IMR-90 (cell line): ENCODE data around the gene CIITA. TPM values are rescaled to one million over a fixed set of nuclear protein-coding genes. Genes with fewer than 3 reads are reported as not detected.

ENCODE experiments used
- CTCF ChIP-seq: conservative IDR thresholded peaks from 2 replicates; pipeline ENCODE4 v1.5.1; 2012; ENCODE audit warnings: mild to moderate bottlenecking, low read depth, low read length, improper control_type of control experiment
- polyA plus RNA-seq, 3 experiments: library from polyadenylated mRNA; depleted of rRNA; stranded (reverse); fragments of >200 nt; gene quantifications; 2 replicates each; pipeline ENCODE4 v1.2.3, GENCODE V29; 2012; ENCODE audit warnings: low replicate concordance in 1 of 3
- total RNA-seq: library from RNA; depleted of rRNA; stranded (reverse); fragments of >200 nt; gene quantifications from 2 replicates; pipeline ENCODE4 v1.2.3, GENCODE V29; 2012

Gene CIITA
- total and polyA plus RNA-seq, 2 of the 4 experiments (the other 2 are of a cell fraction) = 0.10 TPM; not detected in 1

GRCh38 chr16:10961231-10961630, 84.2 kb downstream of the CIITA start (continued):
- no peak for TF ChIP-seq CTCF
